Measurements from ENCODE around the gene FGF22. TPM values are rescaled to one million over a fixed set of nuclear protein-coding genes. Genes with fewer than 3 reads are reported as not detected.

Gene FGF22
- total RNA-seq, 1 donor from 2014 or later: not detected

DNA sequence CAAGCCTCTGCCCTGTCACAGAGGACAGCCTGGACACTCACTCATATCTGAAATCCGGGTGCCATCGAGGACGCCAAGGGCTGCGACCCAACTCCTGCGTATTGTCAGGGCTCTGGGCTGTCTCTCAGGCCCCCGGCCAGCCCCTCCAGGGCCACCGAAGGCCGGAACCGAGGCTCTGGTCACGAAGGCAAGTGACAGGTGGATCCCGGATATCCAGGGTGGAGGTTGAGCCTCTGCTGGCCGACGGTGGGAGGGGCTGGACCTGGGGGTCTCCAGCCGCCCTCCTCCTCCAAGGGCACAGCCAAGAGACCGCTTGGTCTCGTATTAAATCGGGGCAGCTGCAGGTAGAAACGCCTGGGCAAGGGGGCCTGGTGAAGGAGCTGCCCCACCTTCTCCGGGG, 17.9 kb downstream of the FGF22 start:
- no peaks in the 10 kb centered on the region for H3K27me3 ChIP-seq (ENCODE audit: control insufficient read depth, insufficient read depth, low read length)
- TF ChIP-seq, protein P1, sequence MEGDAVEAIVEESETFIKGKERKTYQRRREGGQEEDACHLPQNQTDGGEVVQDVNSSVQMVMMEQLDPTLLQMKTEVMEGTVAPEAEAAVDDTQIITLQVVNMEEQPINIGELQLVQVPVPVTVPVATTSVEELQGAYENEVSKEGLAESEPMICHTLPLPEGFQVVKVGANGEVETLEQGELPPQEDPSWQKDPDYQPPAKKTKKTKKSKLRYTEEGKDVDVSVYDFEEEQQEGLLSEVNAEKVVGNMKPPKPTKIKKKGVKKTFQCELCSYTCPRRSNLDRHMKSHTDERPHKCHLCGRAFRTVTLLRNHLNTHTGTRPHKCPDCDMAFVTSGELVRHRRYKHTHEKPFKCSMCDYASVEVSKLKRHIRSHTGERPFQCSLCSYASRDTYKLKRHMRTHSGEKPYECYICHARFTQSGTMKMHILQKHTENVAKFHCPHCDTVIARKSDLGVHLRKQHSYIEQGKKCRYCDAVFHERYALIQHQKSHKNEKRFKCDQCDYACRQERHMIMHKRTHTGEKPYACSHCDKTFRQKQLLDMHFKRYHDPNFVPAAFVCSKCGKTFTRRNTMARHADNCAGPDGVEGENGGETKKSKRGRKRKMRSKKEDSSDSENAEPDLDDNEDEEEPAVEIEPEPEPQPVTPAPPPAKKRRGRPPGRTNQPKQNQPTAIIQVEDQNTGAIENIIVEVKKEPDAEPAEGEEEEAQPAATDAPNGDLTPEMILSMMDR (IDR thresholded peaks at IDR 0.05; ENCODE audit: insufficient read depth, low read length, severe bottlenecking): no peak
- DNase-seq (ENCODE audit: low read depth) (no peak), FAIRE-seq (no peak)
- no peak overlapping the region for H3K4me3 ChIP-seq (ENCODE audit: low read depth, low read length)
- H3K36me3 ChIP-seq (ENCODE audit: control insufficient read depth, insufficient read depth, low read length): peaks cover 27% of the 10 kb centered on the region

DNA sequence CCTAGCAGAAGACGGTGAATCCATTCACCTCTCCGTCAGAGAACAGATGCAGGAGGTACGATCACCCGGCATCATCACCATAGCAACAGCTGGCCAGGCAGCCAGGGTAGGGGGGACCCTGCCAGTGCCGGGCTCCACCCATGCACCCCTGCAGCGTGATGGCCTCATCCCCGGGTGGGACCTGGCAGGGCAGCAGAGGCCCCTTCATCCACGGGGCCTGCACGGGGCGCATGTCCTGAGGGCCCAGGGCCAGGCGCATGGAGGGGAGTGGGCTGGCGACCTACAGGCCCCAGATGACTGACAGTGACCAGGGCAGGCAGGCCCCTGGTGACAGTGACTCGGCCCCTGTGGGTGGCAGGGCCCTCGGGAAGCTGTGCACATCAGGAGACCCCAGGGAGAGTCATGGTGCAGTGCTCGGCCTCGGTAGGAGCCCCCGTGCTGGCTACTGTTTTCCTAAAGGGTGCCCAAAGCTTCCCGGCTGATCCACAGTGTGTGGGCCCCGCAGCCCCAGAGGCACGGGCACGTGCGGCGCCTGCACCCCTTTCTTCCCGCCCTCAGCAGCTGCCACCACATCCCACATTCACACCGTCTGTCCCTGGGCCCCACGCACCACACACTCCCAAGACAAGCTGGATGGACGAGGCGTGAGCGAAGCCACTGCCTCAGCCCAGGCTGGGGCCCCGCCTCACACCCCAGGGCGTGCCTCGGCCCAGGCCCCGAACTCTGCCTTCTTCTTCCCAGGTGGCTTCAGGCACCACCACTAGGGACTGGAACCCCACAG, 18.6 kb downstream of the FGF22 start:
- peaks cover 24% of the 10 kb centered on the region for H3K36me3 ChIP-seq (ENCODE audit: control insufficient read depth, insufficient read depth, low read length)
- TF ChIP-seq, protein P1 (IDR thresholded peaks at IDR 0.05; ENCODE audit: insufficient read depth, low read length, severe bottlenecking): no peak
- H3K4me3 ChIP-seq (ENCODE audit: low read depth, low read length): no peak overlapping the region
- DNase-seq (ENCODE audit: low read depth) (no peak), FAIRE-seq (no peak)
- no peaks in the 10 kb centered on the region for H3K27me3 ChIP-seq (ENCODE audit: control insufficient read depth, insufficient read depth, low read length)

DNA sequence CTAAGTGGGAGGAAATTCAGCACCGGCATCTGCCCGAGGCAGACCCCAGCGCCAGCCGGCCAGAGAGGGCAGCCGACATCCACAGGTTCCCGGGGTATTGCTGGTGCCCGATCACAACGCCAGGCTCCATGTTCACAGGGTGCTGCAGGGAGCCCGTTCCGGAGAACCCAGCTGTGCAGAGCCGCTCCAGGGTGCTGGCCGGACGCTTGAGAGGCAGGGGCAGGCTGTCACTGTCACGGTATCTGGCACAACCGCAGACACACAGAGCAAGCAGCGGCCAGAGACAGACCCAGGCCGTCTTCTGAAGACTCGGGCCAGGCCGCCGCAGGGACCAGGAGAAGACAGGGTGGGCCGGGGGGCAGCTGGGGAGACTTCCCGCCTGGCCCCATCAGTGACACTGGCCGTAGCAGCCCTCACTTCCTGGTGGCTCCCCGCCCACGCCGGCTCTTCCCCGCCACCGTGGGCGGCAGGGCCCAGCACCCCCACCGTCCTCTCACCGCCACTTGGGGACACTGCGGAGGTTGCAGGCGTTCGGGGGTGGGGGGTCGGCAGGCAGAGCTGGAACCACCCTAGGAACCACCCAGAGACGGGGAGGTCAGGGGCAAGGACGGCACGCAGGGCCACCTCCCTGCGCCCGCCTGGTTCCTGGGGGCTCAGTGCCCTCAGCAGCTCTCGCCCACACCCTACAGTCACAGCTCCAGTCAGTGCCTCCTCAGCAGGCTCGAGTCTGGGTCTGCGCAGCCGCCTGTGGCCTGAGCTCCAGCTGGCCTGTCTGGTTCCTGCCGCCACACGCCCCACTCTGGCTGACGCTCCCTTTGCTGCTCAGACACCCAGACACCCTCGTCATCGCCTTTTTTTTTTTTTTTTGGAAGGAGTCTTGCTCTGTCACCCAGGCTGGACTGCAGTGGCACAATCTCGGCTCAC, 19.5 kb downstream of the FGF22 start:
- no peak for FAIRE-seq
- TF ChIP-seq, protein P1 (IDR thresholded peaks at IDR 0.05; ENCODE audit: insufficient read depth, low read length, severe bottlenecking): peak; percentile 7
- Histone ChIP-seq H3K4me3 (ENCODE audit: low read depth, low read length) (peak overlapping the region; percentile 4), H3K36me3 (ENCODE audit: control insufficient read depth, insufficient read depth, low read length) (peaks cover 15% of the 10 kb centered on the region), H3K27me3 (ENCODE audit: control insufficient read depth, insufficient read depth, low read length) (no peaks in the 10 kb centered on the region)
- peak; percentile 94 for DNase-seq (ENCODE audit: low read depth)

DNA sequence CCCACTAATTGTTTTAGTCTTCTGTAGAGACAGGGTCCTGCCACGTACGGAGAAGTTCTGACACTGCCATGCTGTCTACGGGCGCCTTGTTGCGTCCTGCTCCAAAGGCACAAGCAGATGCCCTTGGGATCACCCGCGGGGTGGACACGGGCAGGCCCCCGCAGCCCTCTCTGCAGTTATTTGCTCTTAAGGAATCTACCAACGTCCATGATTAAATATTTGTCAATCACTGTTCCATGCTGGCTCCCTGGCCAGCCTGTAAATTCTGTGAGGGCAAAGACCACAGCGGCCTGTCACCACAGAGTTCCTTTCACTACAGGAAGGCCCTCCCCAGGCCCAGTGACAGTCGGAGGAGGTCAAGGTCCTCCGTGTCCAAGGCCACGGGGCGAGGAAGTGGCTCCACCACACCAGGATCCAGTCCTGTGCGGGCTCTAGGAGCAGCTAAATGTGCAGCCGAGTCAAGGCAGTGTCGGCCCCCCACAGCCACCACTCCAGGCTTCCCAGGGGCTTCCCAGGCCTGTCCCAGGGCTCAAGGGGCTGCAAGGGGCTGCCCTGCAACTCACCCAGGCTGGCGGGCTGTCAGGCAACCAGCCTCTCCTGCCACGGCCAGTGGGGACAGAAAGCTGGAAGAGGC, 21.2 kb downstream of the FGF22 start:
- Histone ChIP-seq H3K27me3 (ENCODE audit: control insufficient read depth, insufficient read depth, low read length) (no peaks in the 10 kb centered on the region), H3K4me3 (ENCODE audit: low read depth, low read length) (peak overlapping the region; percentile 93), H3K36me3 (ENCODE audit: control insufficient read depth, insufficient read depth, low read length) (peaks cover 13% of the 10 kb centered on the region)
- TF ChIP-seq, protein P1 (IDR thresholded peaks at IDR 0.05; ENCODE audit: insufficient read depth, low read length, severe bottlenecking): no peak
- no peak for FAIRE-seq
- DNase-seq (ENCODE audit: low read depth): no peak

DNA sequence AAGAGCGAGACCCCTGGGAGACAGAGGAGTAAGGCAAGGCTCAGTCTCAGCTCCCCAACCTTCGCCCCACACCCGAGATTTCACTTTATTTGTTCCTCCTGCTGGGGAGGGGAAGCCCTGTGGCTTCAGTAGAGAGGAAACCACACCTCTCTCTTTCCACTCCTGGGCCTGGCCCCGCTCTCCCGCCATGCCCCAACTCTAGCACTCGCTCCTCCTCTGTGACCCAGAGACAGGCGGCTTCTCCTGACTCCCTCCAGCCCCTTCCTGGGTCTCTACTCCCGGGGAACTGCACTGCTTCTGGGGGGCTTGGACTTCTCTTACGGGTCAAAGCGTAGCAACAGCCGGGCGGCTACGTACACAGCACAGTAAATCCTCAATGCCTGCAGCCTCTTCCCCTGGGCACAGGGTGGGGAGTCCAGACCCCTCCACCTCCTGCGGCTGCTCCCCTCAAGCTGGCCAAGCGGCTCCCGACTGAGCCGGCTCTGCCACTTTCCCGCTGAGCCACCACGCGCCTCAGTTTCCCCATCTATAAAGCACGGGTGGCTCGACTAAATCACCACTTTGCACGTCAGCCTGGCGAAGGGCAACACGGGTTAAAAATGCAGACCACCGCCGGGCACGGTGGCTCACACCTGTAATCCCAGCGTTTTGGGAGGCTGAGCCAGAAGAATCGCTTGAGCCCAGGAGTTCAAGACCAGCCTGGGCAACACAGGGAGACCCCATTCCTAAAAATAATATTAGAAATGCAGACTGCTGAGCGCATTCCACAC, 21.9 kb downstream of the FGF22 start:
- peaks cover 11% of the 10 kb centered on the region for H3K36me3 ChIP-seq (ENCODE audit: control insufficient read depth, insufficient read depth, low read length)

More for the DNA sequence above, 21.9 kb downstream of the FGF22 start:
- Histone ChIP-seq H3K27me3 (ENCODE audit: control insufficient read depth, insufficient read depth, low read length) (no peaks in the 10 kb centered on the region), H3K4me3 (ENCODE audit: low read depth, low read length) (peak overlapping the region; percentile 93)
- no peak for FAIRE-seq
- DNase-seq (ENCODE audit: low read depth): no peak
- TF ChIP-seq, protein P1 (IDR thresholded peaks at IDR 0.05; ENCODE audit: insufficient read depth, low read length, severe bottlenecking): no peak
